HL-60 (cell line): Measurements from ENCODE around the gene ANKRD62.
"Not testable (repeated sequence)": the region's sequence is repeated elsewhere in the genome, so short reads cannot be mapped to it uniquely, and the experiment has no call there.

ENCODE experiments used
- CTCF ChIP-seq: IDR thresholded peaks from one replicate; pipeline ENCODE4 v1.5.1; 2011; ENCODE audit warnings: low read length, control low read depth, inconsistent platforms; ENCODE audit not compliant: insufficient read depth
- GABPA ChIP-seq: IDR thresholded peaks from 2 replicates; pipeline ENCODE4 v1.6.1; 2012; ENCODE audit warnings: low read depth
- POLR2AphosphoS5 ChIP-seq: IDR thresholded peaks from 2 replicates; pipeline ENCODE4 v1.6.1; 2012; ENCODE audit warnings: low read depth
- SPI1 ChIP-seq: IDR thresholded peaks from 2 replicates; pipeline ENCODE4 v1.6.1; 2012; ENCODE audit warnings: low read depth, mild to moderate bottlenecking, borderline replicate concordance
- TF ChIP-seq, protein P1 (sequence below): IDR thresholded peaks from 2 replicates; pipeline ENCODE4 v1.6.1; 2012; ENCODE audit warnings: low read depth; ENCODE audit not compliant: insufficient replicate concordance

DNA sequence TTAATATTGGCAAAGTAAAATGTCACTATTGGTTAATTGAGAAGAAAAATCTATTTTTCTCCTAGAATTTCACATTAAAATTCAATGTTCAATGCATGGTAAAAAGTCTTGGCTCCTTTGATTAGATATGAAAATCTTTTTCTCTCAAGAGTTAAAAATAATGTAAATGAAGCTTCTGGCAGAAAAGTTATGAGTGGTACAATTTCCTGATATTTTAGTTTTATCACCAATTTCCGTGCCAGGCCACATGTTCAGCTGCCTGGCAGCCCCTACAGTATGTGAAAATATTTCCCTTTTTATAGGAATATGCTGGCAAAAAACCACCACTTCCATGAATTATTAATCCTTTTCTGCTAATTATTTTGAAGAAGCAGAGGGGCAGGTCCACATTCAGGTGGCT is 22.6 kb upstream of the ANKRD62 start:
- not testable (repeated sequence) for TF ChIP-seq CTCF, POLR2AphosphoS5, GABPA, SPI1
- TF ChIP-seq, protein P1, sequence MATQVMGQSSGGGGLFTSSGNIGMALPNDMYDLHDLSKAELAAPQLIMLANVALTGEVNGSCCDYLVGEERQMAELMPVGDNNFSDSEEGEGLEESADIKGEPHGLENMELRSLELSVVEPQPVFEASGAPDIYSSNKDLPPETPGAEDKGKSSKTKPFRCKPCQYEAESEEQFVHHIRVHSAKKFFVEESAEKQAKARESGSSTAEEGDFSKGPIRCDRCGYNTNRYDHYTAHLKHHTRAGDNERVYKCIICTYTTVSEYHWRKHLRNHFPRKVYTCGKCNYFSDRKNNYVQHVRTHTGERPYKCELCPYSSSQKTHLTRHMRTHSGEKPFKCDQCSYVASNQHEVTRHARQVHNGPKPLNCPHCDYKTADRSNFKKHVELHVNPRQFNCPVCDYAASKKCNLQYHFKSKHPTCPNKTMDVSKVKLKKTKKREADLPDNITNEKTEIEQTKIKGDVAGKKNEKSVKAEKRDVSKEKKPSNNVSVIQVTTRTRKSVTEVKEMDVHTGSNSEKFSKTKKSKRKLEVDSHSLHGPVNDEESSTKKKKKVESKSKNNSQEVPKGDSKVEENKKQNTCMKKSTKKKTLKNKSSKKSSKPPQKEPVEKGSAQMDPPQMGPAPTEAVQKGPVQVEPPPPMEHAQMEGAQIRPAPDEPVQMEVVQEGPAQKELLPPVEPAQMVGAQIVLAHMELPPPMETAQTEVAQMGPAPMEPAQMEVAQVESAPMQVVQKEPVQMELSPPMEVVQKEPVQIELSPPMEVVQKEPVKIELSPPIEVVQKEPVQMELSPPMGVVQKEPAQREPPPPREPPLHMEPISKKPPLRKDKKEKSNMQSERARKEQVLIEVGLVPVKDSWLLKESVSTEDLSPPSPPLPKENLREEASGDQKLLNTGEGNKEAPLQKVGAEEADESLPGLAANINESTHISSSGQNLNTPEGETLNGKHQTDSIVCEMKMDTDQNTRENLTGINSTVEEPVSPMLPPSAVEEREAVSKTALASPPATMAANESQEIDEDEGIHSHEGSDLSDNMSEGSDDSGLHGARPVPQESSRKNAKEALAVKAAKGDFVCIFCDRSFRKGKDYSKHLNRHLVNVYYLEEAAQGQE, result not testable (repeated sequence)
